HCT116 (cell line): Measurements from ENCODE around the gene MOV10L1.

ENCODE experiments used
- CEBPB ChIP-seq: IDR thresholded peaks from 2 replicates; pipeline ENCODE4 v1.6.1; 2012; ENCODE audit warnings: low read depth
- EGR1 ChIP-seq: IDR thresholded peaks from 2 replicates; pipeline ENCODE4 v1.6.1; 2012; ENCODE audit warnings: low read depth
- EZH2 ChIP-seq: fragments of 200-600 bp; sonication (generic); IDR thresholded peaks from 2 replicates; pipeline ENCODE4 v1.6.1; 2017; ENCODE audit warnings: antibody characterized with exemption, mixed run types
- EZH2phosphoT487 ChIP-seq: fragments of 200-600 bp; IDR thresholded peaks from 2 replicates; pipeline ENCODE4 v1.6.1; 2018; ENCODE audit warnings: antibody characterized with exemption, borderline replicate concordance
- JUND ChIP-seq: IDR thresholded peaks from 2 replicates; pipeline ENCODE4 v1.6.1; 2012
- POLR2A ChIP-seq: IDR thresholded peaks from 2 replicates; pipeline ENCODE4 v1.7.0; 2011; ENCODE audit warnings: borderline replicate concordance; ENCODE audit not compliant: insufficient read depth, insufficient read length; ENCODE audit errors: extremely low read depth
- POLR2AphosphoS5 ChIP-seq: IDR thresholded peaks from 2 replicates; pipeline ENCODE4 v1.6.1; 2011; ENCODE audit warnings: mild to moderate bottlenecking, low read depth, low read length, moderate library complexity
- RAD21 ChIP-seq: IDR thresholded peaks from 2 replicates; pipeline ENCODE4 v1.6.1; 2012; ENCODE audit warnings: low read depth, mild to moderate bottlenecking
- SIN3A ChIP-seq: IDR thresholded peaks from 2 replicates; pipeline ENCODE4 v1.6.1; 2012; ENCODE audit warnings: low read depth
- YY1 ChIP-seq: IDR thresholded peaks from 2 replicates; pipeline ENCODE4 v1.6.1; 2011; ENCODE audit warnings: low read length, low read depth, moderate library complexity, mild to moderate bottlenecking; ENCODE audit not compliant: insufficient replicate concordance; ENCODE audit errors: extremely low read depth
- TF ChIP-seq, protein P1 (sequence below), 3 experiments: fragments of 200-600 bp in 1 of 3; sonication (generic) in 1 of 3; IDR thresholded peaks in 2 of 3; conservative IDR thresholded peaks in 1 of 3; 2 replicates each; pipeline ENCODE4 v1.5.1; 2012 to 2017; ENCODE audit warnings: low read depth in 2 of 3, low read length in 2 of 3, antibody characterized with exemption in 1 of 3, borderline replicate concordance in 1 of 3, control low read depth in 1 of 3, mild to moderate bottlenecking in 1 of 3, mixed read lengths in 1 of 3, mixed run types in 1 of 3, moderate library complexity in 1 of 3; ENCODE audit not compliant: insufficient read depth in 1 of 3
- TF ChIP-seq, protein P2 (sequence below): IDR thresholded peaks from 2 replicates; pipeline ENCODE4 v1.6.1; 2012; ENCODE audit warnings: low read depth

DNA sequence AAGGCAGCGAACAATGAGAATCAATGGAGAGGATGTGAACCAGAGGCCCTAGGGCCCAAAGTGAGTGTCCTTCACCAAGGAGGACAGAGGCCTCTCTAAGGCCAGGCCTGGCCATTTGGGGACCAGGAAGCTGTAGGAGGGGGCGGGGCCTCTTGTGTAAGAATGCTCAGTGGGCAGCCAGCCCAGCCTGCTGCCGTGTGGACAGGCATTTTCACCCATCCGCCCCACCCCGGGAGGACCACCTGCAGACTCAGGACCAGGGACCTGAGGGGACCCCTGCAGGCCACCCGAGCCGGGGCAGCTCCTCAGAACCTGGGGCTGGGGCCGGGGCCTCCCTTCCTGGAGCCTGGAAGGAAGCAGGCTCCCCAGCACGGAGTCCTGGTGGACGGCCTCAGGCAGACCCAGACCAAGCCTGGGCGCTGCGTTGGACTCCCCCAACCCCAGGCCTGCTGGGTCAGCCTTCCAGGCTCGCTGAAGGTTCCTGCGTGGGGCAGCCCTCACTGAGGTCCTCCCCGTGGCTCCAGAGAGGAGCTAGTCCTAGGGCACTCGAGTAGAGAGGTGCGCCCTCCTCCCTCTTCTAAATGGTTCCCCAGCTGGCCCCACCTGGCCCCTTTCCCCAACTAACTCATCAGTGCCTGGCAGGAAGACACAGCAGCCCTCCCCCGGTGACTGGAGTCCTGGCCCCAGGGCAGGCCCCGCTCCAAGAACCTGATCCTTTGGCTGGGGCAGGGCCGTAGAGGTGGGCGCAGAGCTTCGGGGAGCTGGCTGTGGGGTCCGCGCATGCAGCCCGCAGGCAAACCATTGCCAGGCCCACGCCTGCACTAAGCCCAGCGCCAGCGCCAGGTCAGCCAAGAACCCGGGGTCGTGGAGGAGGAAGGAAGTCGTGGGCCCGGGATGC is 94.4 kb downstream of the MOV10L1 start:
- TF ChIP-seq RAD21 (no peak), YY1 (no peak), CEBPB (no peak), POLR2AphosphoS5 (no peak), POLR2A (no peak), SIN3A (no peak), EZH2phosphoT487 (no peak), EZH2 (no peak), JUND (no peak), EGR1 (no peak)
- TF ChIP-seq, protein P1, sequence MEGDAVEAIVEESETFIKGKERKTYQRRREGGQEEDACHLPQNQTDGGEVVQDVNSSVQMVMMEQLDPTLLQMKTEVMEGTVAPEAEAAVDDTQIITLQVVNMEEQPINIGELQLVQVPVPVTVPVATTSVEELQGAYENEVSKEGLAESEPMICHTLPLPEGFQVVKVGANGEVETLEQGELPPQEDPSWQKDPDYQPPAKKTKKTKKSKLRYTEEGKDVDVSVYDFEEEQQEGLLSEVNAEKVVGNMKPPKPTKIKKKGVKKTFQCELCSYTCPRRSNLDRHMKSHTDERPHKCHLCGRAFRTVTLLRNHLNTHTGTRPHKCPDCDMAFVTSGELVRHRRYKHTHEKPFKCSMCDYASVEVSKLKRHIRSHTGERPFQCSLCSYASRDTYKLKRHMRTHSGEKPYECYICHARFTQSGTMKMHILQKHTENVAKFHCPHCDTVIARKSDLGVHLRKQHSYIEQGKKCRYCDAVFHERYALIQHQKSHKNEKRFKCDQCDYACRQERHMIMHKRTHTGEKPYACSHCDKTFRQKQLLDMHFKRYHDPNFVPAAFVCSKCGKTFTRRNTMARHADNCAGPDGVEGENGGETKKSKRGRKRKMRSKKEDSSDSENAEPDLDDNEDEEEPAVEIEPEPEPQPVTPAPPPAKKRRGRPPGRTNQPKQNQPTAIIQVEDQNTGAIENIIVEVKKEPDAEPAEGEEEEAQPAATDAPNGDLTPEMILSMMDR (IDR thresholded peaks at IDR 0.05 in 2 of 3, conservative IDR thresholded peaks at IDR 0.05 in 1 of 3; ENCODE audit: borderline replicate concordance in 1 of 3, insufficient read depth in 1 of 3, low read depth in 2 of 3, low read length in 2 of 3) = no peak
- TF ChIP-seq, protein P2, sequence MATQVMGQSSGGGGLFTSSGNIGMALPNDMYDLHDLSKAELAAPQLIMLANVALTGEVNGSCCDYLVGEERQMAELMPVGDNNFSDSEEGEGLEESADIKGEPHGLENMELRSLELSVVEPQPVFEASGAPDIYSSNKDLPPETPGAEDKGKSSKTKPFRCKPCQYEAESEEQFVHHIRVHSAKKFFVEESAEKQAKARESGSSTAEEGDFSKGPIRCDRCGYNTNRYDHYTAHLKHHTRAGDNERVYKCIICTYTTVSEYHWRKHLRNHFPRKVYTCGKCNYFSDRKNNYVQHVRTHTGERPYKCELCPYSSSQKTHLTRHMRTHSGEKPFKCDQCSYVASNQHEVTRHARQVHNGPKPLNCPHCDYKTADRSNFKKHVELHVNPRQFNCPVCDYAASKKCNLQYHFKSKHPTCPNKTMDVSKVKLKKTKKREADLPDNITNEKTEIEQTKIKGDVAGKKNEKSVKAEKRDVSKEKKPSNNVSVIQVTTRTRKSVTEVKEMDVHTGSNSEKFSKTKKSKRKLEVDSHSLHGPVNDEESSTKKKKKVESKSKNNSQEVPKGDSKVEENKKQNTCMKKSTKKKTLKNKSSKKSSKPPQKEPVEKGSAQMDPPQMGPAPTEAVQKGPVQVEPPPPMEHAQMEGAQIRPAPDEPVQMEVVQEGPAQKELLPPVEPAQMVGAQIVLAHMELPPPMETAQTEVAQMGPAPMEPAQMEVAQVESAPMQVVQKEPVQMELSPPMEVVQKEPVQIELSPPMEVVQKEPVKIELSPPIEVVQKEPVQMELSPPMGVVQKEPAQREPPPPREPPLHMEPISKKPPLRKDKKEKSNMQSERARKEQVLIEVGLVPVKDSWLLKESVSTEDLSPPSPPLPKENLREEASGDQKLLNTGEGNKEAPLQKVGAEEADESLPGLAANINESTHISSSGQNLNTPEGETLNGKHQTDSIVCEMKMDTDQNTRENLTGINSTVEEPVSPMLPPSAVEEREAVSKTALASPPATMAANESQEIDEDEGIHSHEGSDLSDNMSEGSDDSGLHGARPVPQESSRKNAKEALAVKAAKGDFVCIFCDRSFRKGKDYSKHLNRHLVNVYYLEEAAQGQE = no peak
